ENCODE data around the gene TMEM79.

DNA sequence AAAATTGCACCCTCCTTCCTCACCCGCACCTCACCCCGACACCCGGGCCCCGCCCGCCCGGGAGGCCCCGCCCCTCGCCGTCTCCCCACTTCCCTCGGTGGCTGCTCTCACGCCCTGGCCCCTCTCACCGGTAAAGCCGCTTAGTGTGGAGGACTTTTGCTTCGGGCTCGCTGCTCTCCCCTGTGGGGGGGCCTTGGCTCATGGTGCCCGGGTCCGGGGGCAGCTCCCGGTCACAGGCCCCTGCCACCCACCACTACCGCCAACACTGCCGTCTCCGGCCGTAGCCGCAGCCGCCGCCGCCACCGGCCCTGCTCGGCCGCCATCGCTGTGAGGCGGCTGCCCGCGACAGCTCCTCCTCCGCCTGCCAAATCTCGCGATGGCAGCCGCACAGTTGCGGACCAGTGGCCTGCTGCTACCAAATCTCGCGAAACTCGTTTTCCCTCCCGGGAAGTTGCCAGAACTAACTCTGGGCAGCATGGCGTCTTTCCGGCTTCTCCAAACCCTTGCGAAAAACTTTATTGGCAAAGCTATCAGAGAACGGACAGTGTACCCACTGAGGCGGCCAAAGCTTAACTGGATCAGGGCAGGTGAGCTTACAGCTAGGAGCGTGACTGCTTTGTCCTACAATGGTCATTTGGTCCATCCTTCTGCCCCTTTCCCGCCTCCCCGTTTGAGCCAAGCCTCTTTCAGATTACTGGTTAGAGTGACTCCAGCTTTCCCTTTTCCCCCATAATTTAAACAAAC is 1.5 kb upstream of the TMEM79 start, which contains the start of gene SMG5:
- TF ChIP-seq, protein P1, sequence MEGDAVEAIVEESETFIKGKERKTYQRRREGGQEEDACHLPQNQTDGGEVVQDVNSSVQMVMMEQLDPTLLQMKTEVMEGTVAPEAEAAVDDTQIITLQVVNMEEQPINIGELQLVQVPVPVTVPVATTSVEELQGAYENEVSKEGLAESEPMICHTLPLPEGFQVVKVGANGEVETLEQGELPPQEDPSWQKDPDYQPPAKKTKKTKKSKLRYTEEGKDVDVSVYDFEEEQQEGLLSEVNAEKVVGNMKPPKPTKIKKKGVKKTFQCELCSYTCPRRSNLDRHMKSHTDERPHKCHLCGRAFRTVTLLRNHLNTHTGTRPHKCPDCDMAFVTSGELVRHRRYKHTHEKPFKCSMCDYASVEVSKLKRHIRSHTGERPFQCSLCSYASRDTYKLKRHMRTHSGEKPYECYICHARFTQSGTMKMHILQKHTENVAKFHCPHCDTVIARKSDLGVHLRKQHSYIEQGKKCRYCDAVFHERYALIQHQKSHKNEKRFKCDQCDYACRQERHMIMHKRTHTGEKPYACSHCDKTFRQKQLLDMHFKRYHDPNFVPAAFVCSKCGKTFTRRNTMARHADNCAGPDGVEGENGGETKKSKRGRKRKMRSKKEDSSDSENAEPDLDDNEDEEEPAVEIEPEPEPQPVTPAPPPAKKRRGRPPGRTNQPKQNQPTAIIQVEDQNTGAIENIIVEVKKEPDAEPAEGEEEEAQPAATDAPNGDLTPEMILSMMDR (IDR thresholded peaks at IDR 0.05) = no peak
- peak; percentile 96 for TF ChIP-seq POLR2A (IDR thresholded peaks at IDR 0.05)
